Activated CD8-positive, alpha-beta memory T cell treated with anti-CD3 and anti-CD28 coated beads for 24 hours (primary cell): ENCODE measurements around the gene ART3.

Experiments
- DNase-seq: peaks from one replicate; pipeline ENCODE4 v3.0.0-alpha.2; 2020

The ART3 gene

DNA sequence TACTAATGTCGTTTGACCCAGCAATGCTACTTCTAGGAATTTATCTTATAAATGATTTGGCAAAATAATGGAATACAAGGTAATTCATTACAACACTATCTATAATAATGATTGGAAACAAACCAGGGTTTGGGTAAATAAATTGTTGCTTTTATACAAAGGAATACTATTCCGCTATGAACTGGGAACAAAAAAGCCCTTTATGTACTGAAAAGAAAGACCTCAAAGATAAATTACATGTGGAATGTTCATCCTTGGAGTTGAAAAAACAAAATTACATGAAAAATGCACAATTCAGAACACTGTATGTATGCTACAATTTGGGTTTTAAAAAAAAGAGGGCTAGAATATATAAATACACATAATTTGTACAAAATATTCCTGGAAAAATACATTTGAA is 78.8 kb downstream of the ART3 start:
- DNase-seq: no peak

DNA sequence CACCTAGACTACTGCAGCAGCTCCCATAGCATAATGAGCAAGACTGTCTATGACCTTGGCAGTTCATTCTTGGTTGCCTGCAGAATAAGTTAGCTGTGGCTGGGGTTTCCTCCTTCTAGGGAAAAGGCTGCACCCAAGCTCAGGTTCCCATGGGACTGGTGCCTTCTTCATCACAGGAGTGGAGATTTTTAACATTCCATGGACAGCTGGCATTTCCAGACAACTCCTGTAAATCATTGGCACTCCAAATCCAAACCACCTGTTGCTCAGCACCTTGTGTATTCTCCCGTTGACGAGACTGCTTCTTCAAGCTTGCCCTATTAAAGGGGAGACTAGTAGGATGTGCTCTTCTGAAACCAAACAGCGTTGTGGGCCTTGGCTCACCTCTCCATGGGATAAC is 81.5 kb downstream of the ART3 start:
- no peak for DNase-seq

DNA sequence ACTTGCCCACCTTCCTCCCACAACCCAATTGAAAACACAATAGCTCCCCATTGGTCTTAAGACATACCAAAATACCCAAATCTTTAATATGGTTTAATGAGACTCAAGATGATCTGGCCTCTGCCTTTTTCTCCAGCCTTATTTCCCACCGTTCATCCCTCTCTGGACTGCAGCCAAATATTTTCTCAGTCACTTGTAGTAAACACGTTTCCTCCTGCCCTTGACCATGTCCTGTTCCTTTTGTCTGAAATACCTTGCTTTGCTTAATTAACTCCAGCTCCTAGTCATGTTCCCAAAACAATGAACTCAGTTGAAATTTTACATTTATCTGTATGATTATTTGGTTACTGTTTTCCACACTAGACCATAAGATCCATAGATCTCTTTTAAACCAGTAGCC is 82.1 kb downstream of the ART3 start:
- DNase-seq: no peak

DNA sequence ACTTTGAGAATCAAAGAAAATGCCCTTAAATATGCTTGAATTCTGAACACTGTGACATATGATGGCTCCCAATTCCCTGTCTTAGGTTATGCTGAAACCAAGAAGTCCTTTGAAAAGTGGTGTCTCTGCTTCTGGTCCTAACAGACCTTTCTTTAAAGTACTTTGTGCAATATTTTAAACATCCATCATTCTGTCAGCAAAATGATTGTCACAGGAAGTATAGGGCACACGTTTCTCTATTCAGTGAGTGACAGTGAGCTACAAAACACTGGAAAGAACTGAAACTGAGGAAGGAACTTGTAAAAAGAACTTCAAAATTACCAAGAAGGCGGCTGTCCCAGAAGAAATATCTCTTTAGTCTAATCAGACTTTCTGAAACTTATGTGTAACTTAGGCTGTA is 85.8 kb downstream of the ART3 start:
- no peak for DNase-seq
